AG09309 (cell line): ENCODE results near the gene SMARCD1.

ENCODE experiments used
- DNase-seq: peaks from one replicate; pipeline ENCODE4 v3.0.0-alpha.2; 2010; ENCODE audit warnings: low read depth
- H3K4me3 ChIP-seq: 2 replicates; pipeline ENCODE4 v1.5.1; 2011; ENCODE audit warnings: mild to moderate bottlenecking, low read depth, low read length, moderate library complexity; ENCODE audit not compliant: control insufficient read depth
- TF ChIP-seq, protein P1 (sequence below): IDR thresholded peaks from 2 replicates; pipeline ENCODE4 v1.5.1; 2011; ENCODE audit warnings: mild to moderate bottlenecking, low read depth, low read length, inconsistent platforms; ENCODE audit not compliant: insufficient read depth, control insufficient read depth; ENCODE audit errors: missing control alignments

Gene SMARCD1

DNA sequence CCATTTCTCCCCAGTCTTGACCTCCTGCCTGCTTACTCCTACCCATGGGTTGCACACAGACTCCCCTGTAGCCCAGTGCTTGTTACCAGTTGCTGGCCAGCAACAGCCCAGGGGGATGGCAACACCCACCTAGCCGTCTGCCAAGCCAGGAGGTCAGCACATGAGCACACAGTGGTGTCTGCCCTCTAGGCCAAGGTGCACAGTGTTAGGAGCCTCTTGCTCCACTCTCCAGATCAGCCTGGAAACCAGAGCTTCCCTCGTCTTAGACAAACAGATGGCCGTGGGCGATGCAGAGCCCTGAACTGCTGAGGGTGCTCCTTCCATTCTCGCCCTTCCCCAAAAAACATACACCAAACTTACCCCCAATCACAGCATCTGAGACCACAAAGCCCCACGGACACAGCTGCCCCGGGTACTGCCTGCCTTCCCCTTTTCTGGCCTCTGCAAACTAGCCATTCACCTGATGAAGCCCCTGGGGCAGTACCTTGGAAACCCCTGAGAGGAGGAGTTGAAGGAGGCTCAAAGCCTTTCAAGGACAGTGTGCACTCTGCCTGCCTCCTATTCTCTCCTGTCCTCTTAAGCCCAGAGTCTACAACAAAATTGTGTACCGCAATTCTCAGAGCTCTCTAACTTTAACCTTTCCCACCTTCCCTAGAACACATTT, 17.6 kb downstream of the SMARCD1 start:
- no peak for DNase-seq
- TF ChIP-seq, protein P1, sequence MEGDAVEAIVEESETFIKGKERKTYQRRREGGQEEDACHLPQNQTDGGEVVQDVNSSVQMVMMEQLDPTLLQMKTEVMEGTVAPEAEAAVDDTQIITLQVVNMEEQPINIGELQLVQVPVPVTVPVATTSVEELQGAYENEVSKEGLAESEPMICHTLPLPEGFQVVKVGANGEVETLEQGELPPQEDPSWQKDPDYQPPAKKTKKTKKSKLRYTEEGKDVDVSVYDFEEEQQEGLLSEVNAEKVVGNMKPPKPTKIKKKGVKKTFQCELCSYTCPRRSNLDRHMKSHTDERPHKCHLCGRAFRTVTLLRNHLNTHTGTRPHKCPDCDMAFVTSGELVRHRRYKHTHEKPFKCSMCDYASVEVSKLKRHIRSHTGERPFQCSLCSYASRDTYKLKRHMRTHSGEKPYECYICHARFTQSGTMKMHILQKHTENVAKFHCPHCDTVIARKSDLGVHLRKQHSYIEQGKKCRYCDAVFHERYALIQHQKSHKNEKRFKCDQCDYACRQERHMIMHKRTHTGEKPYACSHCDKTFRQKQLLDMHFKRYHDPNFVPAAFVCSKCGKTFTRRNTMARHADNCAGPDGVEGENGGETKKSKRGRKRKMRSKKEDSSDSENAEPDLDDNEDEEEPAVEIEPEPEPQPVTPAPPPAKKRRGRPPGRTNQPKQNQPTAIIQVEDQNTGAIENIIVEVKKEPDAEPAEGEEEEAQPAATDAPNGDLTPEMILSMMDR, result no peak
- no peak overlapping the region for H3K4me3 ChIP-seq

DNA sequence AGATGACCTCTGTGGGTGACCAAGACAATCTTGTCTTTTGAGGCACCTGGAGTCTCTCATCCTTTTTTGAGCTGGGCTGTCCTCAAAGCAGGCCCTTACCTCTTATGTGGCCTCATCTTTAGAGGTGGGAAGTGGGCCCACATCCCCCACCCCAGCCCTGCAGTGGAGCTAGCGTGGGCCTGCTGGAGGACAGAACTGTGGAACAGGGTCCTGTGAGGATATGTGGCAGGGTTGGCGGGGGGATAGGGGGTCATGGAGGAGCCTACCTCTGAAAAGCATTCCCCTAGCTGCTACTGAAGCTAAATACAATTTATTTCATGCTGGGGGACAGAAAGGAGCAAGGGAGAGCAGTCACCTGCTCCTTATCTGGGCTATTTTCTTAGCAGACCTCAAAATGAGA, 18.2 kb downstream of the SMARCD1 start:
- TF ChIP-seq, protein P1, result no peak
- H3K4me3 ChIP-seq, result no peak overlapping the region
- DNase-seq, result no peak

DNA sequence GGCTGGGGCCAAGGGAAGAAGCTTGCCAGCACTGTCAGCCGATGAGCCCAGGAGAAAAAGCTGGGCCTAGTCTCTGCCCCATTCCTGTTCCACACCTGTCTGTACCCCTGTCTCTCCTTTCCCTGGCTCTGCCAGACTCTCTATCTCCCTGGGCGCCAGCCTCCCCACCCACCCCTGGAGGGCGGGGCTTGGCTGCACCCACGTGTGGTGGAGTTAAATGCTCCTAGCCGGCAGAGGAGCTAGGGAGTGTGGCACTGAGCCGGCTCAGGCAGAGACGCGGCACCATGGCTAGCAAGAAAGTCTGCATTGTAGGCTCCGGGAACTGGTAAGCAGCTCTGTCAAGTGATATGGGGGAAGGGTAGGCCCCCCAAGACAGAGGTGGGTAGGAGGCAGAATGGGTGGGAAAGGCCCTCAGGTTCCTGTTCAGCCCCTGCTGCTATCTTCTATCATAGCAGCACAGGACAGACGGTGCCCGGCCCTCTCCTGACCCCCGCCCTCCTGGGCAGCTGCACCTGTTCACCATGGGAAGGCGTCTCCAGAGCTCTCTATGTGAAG, 18.7 kb downstream of the SMARCD1 start, which contains the start of gene GPD1:
TSS of gene GPD1 (plus strand) at position 242 of the 555 bp plus-strand sequence. CDS start at position 285, 43 bp downstream.
- no peak within 1 kb of the TSS for H3K4me3 ChIP-seq
- TF ChIP-seq, protein P1, result no peak
- no peak for DNase-seq

DNA sequence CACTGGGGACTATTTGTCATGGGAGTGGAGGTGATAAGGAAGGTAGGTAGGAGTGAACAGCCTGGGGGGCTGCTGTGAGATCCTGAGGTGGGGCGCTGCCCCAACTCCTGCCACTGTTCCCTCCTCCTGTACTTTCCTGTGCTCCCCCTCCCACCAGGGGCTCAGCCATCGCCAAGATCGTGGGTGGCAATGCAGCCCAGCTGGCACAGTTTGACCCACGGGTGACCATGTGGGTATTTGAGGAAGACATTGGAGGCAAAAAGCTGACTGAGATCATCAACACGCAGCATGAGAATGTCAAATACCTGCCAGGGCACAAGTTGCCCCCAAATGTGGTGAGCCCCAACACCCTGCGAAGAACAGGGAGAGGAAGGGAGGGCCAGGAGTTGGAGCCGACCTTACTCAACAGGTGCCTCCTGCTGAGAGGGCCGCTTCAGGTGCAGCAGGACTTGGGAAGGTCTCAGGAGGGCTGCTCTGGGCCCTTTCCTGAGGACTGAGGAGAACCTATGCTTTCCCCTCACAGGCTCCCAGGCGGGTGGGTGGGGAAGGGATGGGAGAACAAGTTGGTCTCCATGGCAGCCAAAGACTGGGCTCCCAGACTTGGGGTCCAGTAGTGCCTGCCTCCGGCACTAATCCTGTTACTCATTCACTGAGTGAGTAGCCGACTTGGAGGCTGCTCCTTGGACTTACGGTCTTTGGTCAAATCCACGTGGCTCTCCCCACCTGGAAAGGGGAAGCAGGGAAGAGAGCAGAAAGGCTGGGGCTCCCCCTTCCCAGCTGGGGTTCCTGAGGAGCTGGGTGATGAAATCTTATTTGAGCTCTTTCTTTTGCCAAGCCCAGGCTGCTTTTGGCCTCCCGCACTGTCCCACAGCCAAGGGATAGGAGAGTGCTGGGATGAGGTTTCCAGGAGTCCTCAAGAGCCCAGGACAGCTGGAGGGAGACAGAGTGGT, 19.6 kb downstream of the SMARCD1 start:
- no peak overlapping the region for H3K4me3 ChIP-seq
- DNase-seq, result no peak
- TF ChIP-seq, protein P1, result no peak

DNA sequence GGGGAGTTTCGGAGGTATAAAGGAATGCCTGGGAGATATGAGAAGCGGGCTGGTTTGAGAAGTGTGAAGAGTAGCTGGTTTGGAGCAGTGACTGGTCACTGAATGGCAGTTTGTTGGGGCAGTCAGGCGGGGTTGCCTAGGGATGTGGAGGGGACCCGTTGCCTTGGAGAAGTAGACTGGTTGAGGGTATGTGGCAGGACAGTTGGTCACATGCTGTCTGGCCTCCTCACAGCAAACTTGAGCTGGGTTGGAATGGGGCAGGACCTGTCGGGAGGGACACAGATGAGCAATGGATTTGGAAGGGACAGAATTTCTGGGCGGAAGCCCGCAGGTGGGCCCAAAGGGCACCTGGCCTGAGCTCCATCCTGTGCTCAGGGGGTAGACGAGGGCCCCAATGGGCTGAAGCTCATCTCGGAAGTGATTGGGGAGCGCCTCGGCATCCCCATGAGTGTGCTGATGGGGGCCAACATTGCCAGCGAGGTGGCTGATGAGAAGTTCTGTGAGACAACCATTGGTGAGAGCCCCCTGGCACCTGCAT, 20.8 kb downstream of the SMARCD1 start:
- DNase-seq, result no peak
- TF ChIP-seq, protein P1, result no peak
- H3K4me3 ChIP-seq, result no peak overlapping the region

DNA sequence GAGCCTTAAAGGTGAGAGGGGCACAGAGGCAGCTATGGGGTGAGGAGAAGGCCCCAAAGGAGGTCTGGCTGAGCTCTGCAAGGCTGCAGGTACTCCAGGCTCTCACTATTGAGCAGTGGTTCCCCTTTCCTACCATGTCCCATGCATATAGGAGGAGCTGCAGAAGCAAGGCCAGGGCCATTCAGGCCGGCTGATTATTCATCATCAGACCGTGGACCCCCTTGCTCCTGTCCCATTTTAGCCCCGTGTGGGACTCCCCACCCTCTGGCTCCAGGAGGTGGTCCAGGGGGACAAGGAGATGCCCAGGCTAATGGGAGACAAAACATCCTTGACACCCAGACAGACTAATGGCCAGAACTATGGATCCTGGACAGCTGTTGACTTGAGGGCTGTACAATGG, 21.8 kb downstream of the SMARCD1 start:
- DNase-seq, result no peak
- TF ChIP-seq, protein P1, result no peak
- no peak overlapping the region for H3K4me3 ChIP-seq
